ENCODE results near the gene BLOC1S5.
A peak's percentile ranks its signal among the peaks of the same experiment; 100 is the strongest.

The BLOC1S5 gene

DNA sequence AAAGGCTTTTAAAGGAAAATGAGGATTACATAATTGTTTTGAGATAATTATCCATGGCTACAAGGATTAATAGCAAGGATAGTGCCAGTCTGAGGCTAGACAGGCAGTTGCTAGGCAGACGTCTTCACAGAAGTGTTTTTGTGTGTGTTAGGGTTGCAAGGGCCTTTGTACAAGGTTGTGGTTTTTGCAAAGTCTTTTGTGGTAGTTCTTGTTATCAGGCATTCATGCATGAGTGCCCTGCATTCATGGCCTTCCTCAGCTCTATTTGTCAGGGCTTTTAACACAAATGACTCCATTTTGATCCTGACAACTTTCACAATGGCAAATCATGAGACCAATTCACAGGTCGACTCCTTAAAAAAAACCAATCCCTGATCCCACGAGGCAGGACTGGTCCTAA, 85.5 kb downstream of the BLOC1S5 start:
- no CpG with 5 or more reads among the region's 3 CpGs for WGBS (ENCODE audit: extremely low coverage, insufficient coverage, insufficient read length)
- Histone ChIP-seq H2AFZ (ENCODE audit: insufficient read depth, low read length, poor library complexity) (no peak overlapping the region), H2BK120ac (ENCODE audit: insufficient read depth, low read length, poor library complexity) (no peak overlapping the region), H3K27me3 (ENCODE audit: insufficient read depth, low read length) (no peaks in the 10 kb centered on the region), H3K9me3 (ENCODE audit: insufficient read depth, low read depth, low read length) (no peaks in the 10 kb centered on the region), H2BK12ac (ENCODE audit: low read length) (no peak overlapping the region), H3K18ac (ENCODE audit: low read length) (no peak overlapping the region), H4K12ac (ENCODE audit: low read depth, low read length) (no peak overlapping the region), H2AK5ac (ENCODE audit: low read length) (no peak overlapping the region), H3K23ac (ENCODE audit: low read length) (no peak overlapping the region), H3K4ac (ENCODE audit: low read depth, low read length) (no peak overlapping the region), H3K27ac (ENCODE audit: low read depth, low read length) (no peak overlapping the region), H3K9ac (ENCODE audit: low read length) (no peak overlapping the region), H3K79me2 (ENCODE audit: control insufficient read depth, insufficient read depth, low read length, poor library complexity) (no peaks in the 10 kb centered on the region), H3K4me1 (ENCODE audit: control insufficient read depth in 1 of 2, insufficient read depth in 2 of 2, low read length in 2 of 2) (peaks cover 14% of the 10 kb centered on the region in 2 experiments), H3K4me2 (ENCODE audit: low read length) (no peak overlapping the region), H3K36me3 (ENCODE audit: control insufficient read depth in 1 of 2, insufficient read depth in 2 of 2, low read length in 2 of 2) (no peaks in the 10 kb centered on the region), H3K79me1 (ENCODE audit: low read length) (peaks cover 11% of the 10 kb centered on the region), H3K14ac (ENCODE audit: low read length) (no peak overlapping the region), H3K4me3 (ENCODE audit: low read depth, low read length) (no peak overlapping the region), H4K91ac (ENCODE audit: low read depth, low read length) (no peak overlapping the region), H2BK5ac (ENCODE audit: low read depth, low read length, poor library complexity) (no peak overlapping the region), H4K8ac (ENCODE audit: low read depth, low read length) (no peak overlapping the region)
- DNase-seq, result no peak

DNA sequence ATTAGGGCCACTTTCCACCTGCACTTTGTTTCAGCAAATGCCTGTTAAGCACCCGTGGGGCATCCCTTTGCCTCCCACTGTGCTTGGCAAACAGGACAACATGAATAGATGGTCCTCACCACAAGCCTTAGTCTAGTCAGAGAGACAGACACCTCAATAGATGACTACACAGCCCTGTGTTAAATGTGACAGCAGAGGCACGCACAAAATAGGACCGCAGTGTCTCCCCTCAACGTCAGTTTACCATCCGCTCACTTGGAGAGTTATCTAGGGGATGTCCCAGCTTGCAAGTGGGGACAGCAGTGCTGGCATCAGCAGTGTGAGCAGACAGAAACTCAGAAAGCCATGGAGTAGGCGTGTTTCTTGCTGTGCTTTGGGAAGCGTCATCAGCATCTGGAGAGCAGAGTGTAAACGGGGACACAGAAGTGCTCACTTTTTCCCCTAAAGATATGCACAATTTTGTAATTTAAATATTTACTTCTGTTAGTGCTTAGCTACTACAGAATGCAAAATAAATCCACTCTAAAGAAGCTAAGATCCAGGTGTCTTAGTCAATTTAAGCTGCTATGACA, 87.6 kb downstream of the BLOC1S5 start:
- H3K18ac ChIP-seq (ENCODE audit: low read length), result no peak overlapping the region
- no peak overlapping the region for H3K4me2 ChIP-seq (ENCODE audit: low read length)

DNA sequence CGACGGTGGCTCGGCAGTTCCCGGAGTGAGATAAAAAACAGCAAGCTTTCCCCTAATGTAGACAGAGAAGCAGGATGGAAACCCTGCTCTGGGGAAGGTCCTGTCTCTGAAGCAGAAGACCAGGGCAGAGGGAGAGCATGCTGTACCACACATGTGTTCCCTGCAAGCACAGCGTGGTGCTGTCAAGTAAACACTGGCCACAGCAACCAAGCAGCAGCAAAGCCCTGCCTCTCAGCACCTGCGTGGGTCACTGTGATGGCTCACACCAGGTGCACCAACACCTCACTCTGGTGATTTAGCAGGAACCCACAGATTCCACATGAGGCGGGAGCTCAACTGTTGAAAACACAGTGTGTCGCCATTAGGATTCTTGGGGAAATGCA, 88.4 kb downstream of the BLOC1S5 start:
- H2BK120ac ChIP-seq (ENCODE audit: insufficient read depth, low read length, poor library complexity), result peak overlapping the region; percentile 7
- no peak overlapping the region for H3K4me3 ChIP-seq (ENCODE audit: low read depth, low read length)
- peak overlapping the region; percentile 6 for H3K18ac ChIP-seq (ENCODE audit: low read length)
- no peaks in the 10 kb centered on the region for H3K9me3 ChIP-seq (ENCODE audit: insufficient read depth, low read depth, low read length)
- peak overlapping the region; percentile 1 for H2BK12ac ChIP-seq (ENCODE audit: low read length)
- no peak for DNase-seq
- H2AFZ ChIP-seq (ENCODE audit: insufficient read depth, low read length, poor library complexity), result peak overlapping the region; percentile 3
- H3K14ac ChIP-seq (ENCODE audit: low read length), result no peak overlapping the region
- H4K91ac ChIP-seq (ENCODE audit: low read depth, low read length), result peak overlapping the region; percentile 21
- no peaks in the 10 kb centered on the region for H3K36me3 ChIP-seq (ENCODE audit: control insufficient read depth in 1 of 2, insufficient read depth in 2 of 2, low read length in 2 of 2)
- no peak overlapping the region for H4K12ac ChIP-seq (ENCODE audit: low read depth, low read length)
- H3K79me2 ChIP-seq (ENCODE audit: control insufficient read depth, insufficient read depth, low read length, poor library complexity), result no peaks in the 10 kb centered on the region
- H3K4me1 ChIP-seq (ENCODE audit: control insufficient read depth in 1 of 2, insufficient read depth in 2 of 2, low read length in 2 of 2), result peaks cover 14% of the 10 kb centered on the region in 2 experiments
- no peak overlapping the region for H3K23ac ChIP-seq (ENCODE audit: low read length)
- no peak overlapping the region for H4K8ac ChIP-seq (ENCODE audit: low read depth, low read length)
- H3K27me3 ChIP-seq (ENCODE audit: insufficient read depth, low read length), result no peaks in the 10 kb centered on the region
- no CpG with 5 or more reads among the region's 8 CpGs for WGBS (ENCODE audit: extremely low coverage, insufficient coverage, insufficient read length)
- peak overlapping the region; percentile 0 for H2BK5ac ChIP-seq (ENCODE audit: low read depth, low read length, poor library complexity)
- no peak overlapping the region for H2AK5ac ChIP-seq (ENCODE audit: low read length)
- peaks cover 11% of the 10 kb centered on the region for H3K79me1 ChIP-seq (ENCODE audit: low read length)
- no peak overlapping the region for H3K9ac ChIP-seq (ENCODE audit: low read length)
- H3K4me2 ChIP-seq (ENCODE audit: low read length), result no peak overlapping the region
- H3K4ac ChIP-seq (ENCODE audit: low read depth, low read length), result no peak overlapping the region
- peak overlapping the region; percentile 55 for H3K27ac ChIP-seq (ENCODE audit: low read depth, low read length)

More for the DNA sequence above, 87.6 kb downstream of the BLOC1S5 start:
- peak overlapping the region; percentile 84 for H2BK12ac ChIP-seq (ENCODE audit: low read length)
- no peak overlapping the region for H3K4me3 ChIP-seq (ENCODE audit: low read depth, low read length)
- peak overlapping the region; percentile 7 for H2BK120ac ChIP-seq (ENCODE audit: insufficient read depth, low read length, poor library complexity)
- H3K27ac ChIP-seq (ENCODE audit: low read depth, low read length), result no peak overlapping the region
- H3K9me3 ChIP-seq (ENCODE audit: insufficient read depth, low read depth, low read length), result no peaks in the 10 kb centered on the region
- no peak overlapping the region for H4K12ac ChIP-seq (ENCODE audit: low read depth, low read length)
- no peak overlapping the region for H2AFZ ChIP-seq (ENCODE audit: insufficient read depth, low read length, poor library complexity)
- H3K23ac ChIP-seq (ENCODE audit: low read length), result no peak overlapping the region
- H3K4ac ChIP-seq (ENCODE audit: low read depth, low read length), result no peak overlapping the region
- H3K27me3 ChIP-seq (ENCODE audit: insufficient read depth, low read length), result no peaks in the 10 kb centered on the region
- peaks cover 11% of the 10 kb centered on the region for H3K79me1 ChIP-seq (ENCODE audit: low read length)
- no peak overlapping the region for H3K9ac ChIP-seq (ENCODE audit: low read length)
- H4K91ac ChIP-seq (ENCODE audit: low read depth, low read length), result peak overlapping the region; percentile 4
- no peaks in the 10 kb centered on the region for H3K36me3 ChIP-seq (ENCODE audit: control insufficient read depth in 1 of 2, insufficient read depth in 2 of 2, low read length in 2 of 2)
- no peak overlapping the region for H4K8ac ChIP-seq (ENCODE audit: low read depth, low read length)
- WGBS (ENCODE audit: extremely low coverage, insufficient coverage, insufficient read length), result no CpG with 5 or more reads among the region's 8 CpGs
- no peak overlapping the region for H2AK5ac ChIP-seq (ENCODE audit: low read length)
- H2BK5ac ChIP-seq (ENCODE audit: low read depth, low read length, poor library complexity), result peak overlapping the region; percentile 6
- peak overlapping the region; percentile 18 for H3K14ac ChIP-seq (ENCODE audit: low read length)
- peaks cover 14% of the 10 kb centered on the region in 2 experiments for H3K4me1 ChIP-seq (ENCODE audit: control insufficient read depth in 1 of 2, insufficient read depth in 2 of 2, low read length in 2 of 2)
- H3K79me2 ChIP-seq (ENCODE audit: control insufficient read depth, insufficient read depth, low read length, poor library complexity), result no peaks in the 10 kb centered on the region
- DNase-seq, result no peak

DNA sequence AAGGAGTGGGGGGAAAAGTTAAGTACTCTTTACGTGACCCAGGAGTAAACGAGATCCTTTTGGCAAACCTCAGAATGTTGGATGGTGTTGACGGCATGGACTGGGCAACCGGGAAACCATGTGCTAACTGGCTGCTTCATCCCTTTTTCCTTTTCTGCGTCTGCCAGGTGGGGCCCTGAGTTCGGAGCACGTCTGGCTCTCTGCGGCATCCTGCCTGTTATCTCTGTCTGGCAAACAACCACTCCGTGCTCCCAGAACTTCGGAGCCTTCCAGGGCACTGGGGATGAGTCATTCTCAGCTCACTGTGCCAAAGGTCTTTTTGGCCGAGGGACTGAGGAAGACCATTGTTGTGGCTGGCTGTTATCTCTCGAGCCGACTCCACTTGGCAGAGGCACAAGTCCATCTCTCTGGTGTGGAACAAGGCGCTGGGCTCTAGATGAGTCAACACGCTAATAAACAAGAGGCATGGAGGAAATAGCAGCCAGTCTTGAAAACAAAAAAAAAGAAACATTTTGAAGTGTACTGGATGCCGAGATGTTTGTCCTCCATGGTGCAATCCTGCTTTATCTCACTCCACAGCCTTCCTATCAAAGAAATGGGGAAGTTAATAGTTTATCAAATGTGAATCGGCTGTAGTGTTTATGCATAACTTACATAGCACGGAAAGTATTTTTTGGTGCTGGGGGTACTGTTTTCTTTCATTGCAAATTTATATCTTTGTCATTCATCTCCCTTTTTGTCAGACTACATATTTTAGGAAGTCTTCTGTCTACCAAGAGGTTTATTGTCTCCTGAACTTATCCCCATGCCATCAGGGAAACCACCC, 89.0 kb downstream of the BLOC1S5 start:
- Histone ChIP-seq H4K12ac (ENCODE audit: low read depth, low read length) (no peak overlapping the region), H2BK12ac (ENCODE audit: low read length) (no peak overlapping the region), H3K14ac (ENCODE audit: low read length) (no peak overlapping the region), H3K4me2 (ENCODE audit: low read length) (no peak overlapping the region), H3K9me3 (ENCODE audit: insufficient read depth, low read depth, low read length) (peaks cover 2% of the 10 kb centered on the region), H3K23ac (ENCODE audit: low read length) (no peak overlapping the region), H3K4me1 (ENCODE audit: control insufficient read depth in 1 of 2, insufficient read depth in 2 of 2, low read length in 2 of 2) (peaks cover 14% of the 10 kb centered on the region in 2 experiments), H2BK120ac (ENCODE audit: insufficient read depth, low read length, poor library complexity) (no peak overlapping the region), H3K79me1 (ENCODE audit: low read length) (peaks cover 11% of the 10 kb centered on the region), H2BK5ac (ENCODE audit: low read depth, low read length, poor library complexity) (no peak overlapping the region), H4K91ac (ENCODE audit: low read depth, low read length) (no peak overlapping the region), H3K4me3 (ENCODE audit: low read depth, low read length) (no peak overlapping the region), H3K18ac (ENCODE audit: low read length) (no peak overlapping the region), H3K36me3 (ENCODE audit: control insufficient read depth in 1 of 2, insufficient read depth in 2 of 2, low read length in 2 of 2) (no peaks in the 10 kb centered on the region), H3K79me2 (ENCODE audit: control insufficient read depth, insufficient read depth, low read length, poor library complexity) (no peaks in the 10 kb centered on the region), H4K8ac (ENCODE audit: low read depth, low read length) (no peak overlapping the region), H3K4ac (ENCODE audit: low read depth, low read length) (no peak overlapping the region), H3K27me3 (ENCODE audit: insufficient read depth, low read length) (no peaks in the 10 kb centered on the region), H3K9ac (ENCODE audit: low read length) (no peak overlapping the region), H3K27ac (ENCODE audit: low read depth, low read length) (peak overlapping the region; percentile 55), H2AK5ac (ENCODE audit: low read length) (no peak overlapping the region), H2AFZ (ENCODE audit: insufficient read depth, low read length, poor library complexity) (no peak overlapping the region)
- no CpG with 5 or more reads among the region's 18 CpGs for WGBS (ENCODE audit: extremely low coverage, insufficient coverage, insufficient read length)
- DNase-seq, result peak; percentile 79 to 92
